ENCODE measurements around the gene SPACA6. TPM values are rescaled to one million over a fixed set of nuclear protein-coding genes. Genes with fewer than 3 reads are reported as not detected.

The SPACA6 gene
- total and polyA plus RNA-seq, 10 of the 15 experiments (the other 5 are each of a cell fraction or from before 2014, with no cell fraction given): 0.31 to 6.5 (median 1.7) TPM

- TF ChIP-seq ZNF274 (IDR thresholded peaks at IDR 0.05; ENCODE audit: insufficient read depth, insufficient read length): no peak
Observed at GRCh38 chr19:51727349-51727880, 34.3 kb downstream of the SPACA6 start (continued).

- Histone ChIP-seq H3K27ac (ENCODE audit: control insufficient read depth, insufficient read depth) (no peak overlapping the region), H2AFZ (ENCODE audit: control insufficient read depth, low read depth, low read length) (no peak overlapping the region), H3K36me3 (ENCODE audit: control insufficient read depth in 2 of 2, insufficient read depth in 2 of 2, low read length in 1 of 2) (no peaks in the 10 kb centered on the region), H4K20me1 (ENCODE audit: control insufficient read depth, insufficient read depth) (no peaks in the 10 kb centered on the region), H3K9ac (ENCODE audit: control insufficient read depth, insufficient read depth, low read length) (no peak overlapping the region), H3K4me2 (ENCODE audit: control insufficient read depth, insufficient read depth) (no peak overlapping the region), H3K79me2 (ENCODE audit: control insufficient read depth, insufficient read depth, low read length) (no peaks in the 10 kb centered on the region), H3K9me3 (replicated peaks; ENCODE audit: control insufficient read depth, insufficient read depth, low read length) (peaks cover 2% of the 10 kb centered on the region; the same call in 1 of the 3 replicates), H3K4me1 (ENCODE audit: control insufficient read depth, insufficient read depth, low read length) (no peaks in the 10 kb centered on the region), H3K4me3 (no peak overlapping the region), H3K27me3 (replicated peaks in 1 of 2; ENCODE audit: control insufficient read depth in 2 of 2, insufficient read depth in 2 of 2, low read length in 1 of 2) (no peaks in the 10 kb centered on the region)
- intact Hi-C loops (cut with micrococcal nuclease; ENCODE audit: unreplicated experiment) (no loop called here), in situ Hi-C loops (cut with MboI) (no loop called here)
- no TSS peak for BruUV-seq (replicated peaks)
- ChIA-PET RAD21 (ENCODE audit: unreplicated experiment) (no interaction called here), POLR2A (no interaction called here), SMC1A (ENCODE audit: uncharacterized antibody, unreplicated experiment) (no interaction called here), CTCF (interaction anchor here (0.6 kb wide), 1 partner anchor 75 kb away, joined by 3 read pairs; no protein-coding TSS in a partner anchor)
- no peak for FAIRE-seq
- ATAC-seq: no peak
- WGBS (ENCODE audit: insufficient coverage, insufficient replicate concordance, low lambda C conversion rate, missing lambda C conversion rate): 13% methylated on average over 2 of the region's 2 CpGs
- no peak for DNase-seq (ENCODE audit: low read depth, low spot score)
- TF ChIP-seq MEF2B (IDR thresholded peaks at IDR 0.05; ENCODE audit: partially characterized antibody, poor library complexity, severe bottlenecking) (no peak), IKZF2 (IDR thresholded peaks at IDR 0.05) (no peak), SREBF1 (IDR thresholded peaks at IDR 0.05; ENCODE audit: low read length) (no peak), CHD1 (IDR thresholded peaks at IDR 0.05; ENCODE audit: low read depth, low read length) (no peak), BMI1 (IDR thresholded peaks at IDR 0.05; ENCODE audit: borderline replicate concordance) (no peak), CBFB (IDR thresholded peaks at IDR 0.05; ENCODE audit: low read depth) (no peak), HDAC6 (IDR thresholded peaks at IDR 0.05; ENCODE audit: unreplicated experiment) (no peak), ZBED1 (IDR thresholded peaks at IDR 0.05; ENCODE audit: borderline replicate concordance) (no peak), ZNF24 (IDR thresholded peaks at IDR 0.05) (no peak), RAD51 (IDR thresholded peaks at IDR 0.05) (no peak), YY1 (IDR thresholded peaks at IDR 0.05; ENCODE audit: low read depth, low read length) (no peak), POLR2AphosphoS2 (IDR thresholded peaks at IDR 0.05; ENCODE audit: low read depth, low read length) (no peak), RBBP5 (conservative IDR thresholded peaks at IDR 0.05) (no peak), RELA (IDR thresholded peaks at IDR 0.05; ENCODE audit: borderline replicate concordance, partially characterized antibody) (no peak), PML (IDR thresholded peaks at IDR 0.05; ENCODE audit: low read length) (no peak), EP300 (IDR thresholded peaks at IDR 0.05; ENCODE audit: borderline replicate concordance in 1 of 2, control insufficient read depth in 1 of 2, low read depth in 2 of 2, low read length in 2 of 2) (no peak), ELK1 (IDR thresholded peaks at IDR 0.05; ENCODE audit: low read depth, low read length) (no peak)
Observed at GRCh38 chr19:51729781-51730180, 36.7 kb downstream of the SPACA6 start.

Measured in GM12878 (cell line).